GM12872 (cell line): ENCODE results near the gene CHADL.

Source experiments
- TF ChIP-seq, protein P1 (sequence below): IDR thresholded peaks from 3 replicates; pipeline ENCODE4 v1.5.1; 2011; ENCODE audit warnings: low read depth, mild to moderate bottlenecking, low read length, moderate library complexity; ENCODE audit not compliant: insufficient read depth

CHADL gene

GRCh38 chr22:41284465-41284864 lies 43.7 kb upstream of the CHADL start:
- TF ChIP-seq, protein P1, sequence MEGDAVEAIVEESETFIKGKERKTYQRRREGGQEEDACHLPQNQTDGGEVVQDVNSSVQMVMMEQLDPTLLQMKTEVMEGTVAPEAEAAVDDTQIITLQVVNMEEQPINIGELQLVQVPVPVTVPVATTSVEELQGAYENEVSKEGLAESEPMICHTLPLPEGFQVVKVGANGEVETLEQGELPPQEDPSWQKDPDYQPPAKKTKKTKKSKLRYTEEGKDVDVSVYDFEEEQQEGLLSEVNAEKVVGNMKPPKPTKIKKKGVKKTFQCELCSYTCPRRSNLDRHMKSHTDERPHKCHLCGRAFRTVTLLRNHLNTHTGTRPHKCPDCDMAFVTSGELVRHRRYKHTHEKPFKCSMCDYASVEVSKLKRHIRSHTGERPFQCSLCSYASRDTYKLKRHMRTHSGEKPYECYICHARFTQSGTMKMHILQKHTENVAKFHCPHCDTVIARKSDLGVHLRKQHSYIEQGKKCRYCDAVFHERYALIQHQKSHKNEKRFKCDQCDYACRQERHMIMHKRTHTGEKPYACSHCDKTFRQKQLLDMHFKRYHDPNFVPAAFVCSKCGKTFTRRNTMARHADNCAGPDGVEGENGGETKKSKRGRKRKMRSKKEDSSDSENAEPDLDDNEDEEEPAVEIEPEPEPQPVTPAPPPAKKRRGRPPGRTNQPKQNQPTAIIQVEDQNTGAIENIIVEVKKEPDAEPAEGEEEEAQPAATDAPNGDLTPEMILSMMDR = no peak

GRCh38 chr22:41280854-41281253 lies 40.1 kb upstream of the CHADL start:
- TF ChIP-seq, protein P1 = no peak

GRCh38 chr22:41280065-41280464 lies 39.3 kb upstream of the CHADL start:
- TF ChIP-seq, protein P1 = no peak

DNA sequence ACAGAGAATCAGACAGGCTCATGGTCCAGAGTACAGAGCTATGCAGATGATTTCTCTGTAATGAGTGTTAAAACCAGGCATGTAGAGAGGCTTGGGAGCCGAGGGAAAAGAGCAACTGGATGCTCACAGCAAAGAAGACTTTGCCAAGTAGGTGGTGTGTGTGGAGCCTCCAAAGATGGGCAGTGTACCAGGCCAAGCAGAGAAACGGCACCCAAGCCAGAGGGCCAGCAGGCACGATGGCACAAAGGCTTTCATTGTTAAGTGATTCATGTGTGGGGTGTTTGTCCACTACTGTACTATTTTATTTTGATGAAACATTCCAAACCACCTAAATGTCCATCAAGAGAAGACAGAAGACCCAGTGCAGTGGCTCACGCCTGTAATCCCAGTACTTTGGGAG lies 34.1 kb upstream of the CHADL start:
- TF ChIP-seq, protein P1 = no peak

GRCh38 chr22:41273128-41273527 lies 32.4 kb upstream of the CHADL start:
- TF ChIP-seq, protein P1 = no peak

DNA sequence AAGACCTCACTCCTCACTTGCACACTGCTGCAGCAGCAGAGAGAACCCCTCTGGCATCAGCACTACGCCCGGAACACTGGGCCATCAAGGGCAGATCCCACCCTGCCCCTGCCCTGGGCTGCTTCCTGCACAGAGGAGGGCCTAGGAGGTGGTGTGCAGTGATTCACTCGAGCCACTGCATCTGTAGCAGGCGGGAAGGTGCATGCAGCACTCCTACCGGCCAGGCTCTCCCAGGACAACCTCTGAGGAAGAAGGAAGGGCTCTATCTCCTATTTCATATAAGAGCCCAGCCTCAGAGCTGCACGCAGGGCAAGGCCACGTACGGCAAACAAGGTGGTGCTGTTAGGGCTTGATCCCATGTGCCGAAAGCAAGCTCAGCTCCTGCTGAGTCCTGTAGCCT lies 31.1 kb upstream of the CHADL start:
- TF ChIP-seq, protein P1 = no peak

DNA sequence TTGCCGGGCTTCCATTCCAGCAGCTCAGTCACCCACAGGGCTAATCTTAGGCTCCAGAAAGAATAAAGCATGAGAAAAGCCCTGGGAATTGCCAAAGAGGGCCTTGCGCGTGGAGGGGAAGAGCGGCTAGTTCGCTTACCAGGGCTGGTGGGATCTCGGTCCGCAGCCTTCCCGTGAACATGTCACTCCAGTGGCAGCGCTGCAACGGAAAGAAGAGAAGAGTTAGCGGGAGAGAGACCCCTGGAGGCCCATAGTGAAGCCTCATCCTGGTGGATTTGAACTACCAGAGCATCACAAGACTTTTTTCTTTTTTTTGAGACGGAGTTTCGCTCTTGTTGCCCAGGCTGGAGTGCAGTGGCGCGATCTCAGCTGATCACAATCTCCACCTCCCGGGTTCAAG lies 27.2 kb upstream of the CHADL start:
- TF ChIP-seq, protein P1 = no peak

GRCh38 chr22:41264408-41264941 lies 23.7 kb upstream of the CHADL start:
- TF ChIP-seq, protein P1 = no peak
